ENCODE data around the gene WSCD2.

Gene WSCD2

DNA sequence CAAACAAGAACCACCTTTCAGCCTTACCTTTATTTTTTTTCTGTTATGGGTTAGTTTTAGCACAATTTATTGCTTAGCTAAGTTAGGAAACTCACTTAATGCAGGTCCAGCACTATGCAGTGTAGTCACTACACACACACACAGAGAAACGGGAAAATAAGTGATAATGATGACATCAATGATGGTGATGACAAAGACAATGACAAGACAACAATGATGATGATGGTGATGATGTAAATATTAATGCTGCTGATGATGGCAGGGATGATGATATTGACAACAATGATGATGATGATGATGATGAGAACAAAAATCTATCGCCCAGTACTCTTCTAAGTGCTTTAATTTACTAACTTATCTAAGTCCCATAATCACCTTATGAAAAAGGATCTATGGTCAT is 41.1 kb downstream of the WSCD2 start:
- DNase-seq, result no peak

DNA sequence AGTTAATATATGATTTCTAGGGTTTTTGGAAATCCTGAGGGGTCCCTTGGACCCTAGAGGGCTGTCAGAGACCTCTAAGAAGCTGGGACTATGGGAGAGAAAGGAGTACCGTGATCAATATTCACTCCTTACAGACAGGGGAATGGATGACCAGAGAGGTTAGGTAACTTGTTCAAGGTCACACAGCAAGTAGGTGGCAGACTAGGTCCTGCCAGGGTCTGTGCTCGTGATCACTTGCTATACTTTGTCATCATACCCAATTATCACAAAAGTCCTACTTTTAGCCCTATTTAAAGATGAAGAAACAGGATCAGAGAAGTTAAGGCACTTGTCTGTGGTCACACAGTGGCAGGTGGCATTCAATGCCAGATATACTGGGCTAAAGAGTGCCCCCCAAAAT is 42.9 kb downstream of the WSCD2 start:
- DNase-seq, result no peak

- no peak for DNase-seq
Measured at GRCh38 chr12:108173160-108173559, 44.1 kb downstream of the WSCD2 start.

DNA sequence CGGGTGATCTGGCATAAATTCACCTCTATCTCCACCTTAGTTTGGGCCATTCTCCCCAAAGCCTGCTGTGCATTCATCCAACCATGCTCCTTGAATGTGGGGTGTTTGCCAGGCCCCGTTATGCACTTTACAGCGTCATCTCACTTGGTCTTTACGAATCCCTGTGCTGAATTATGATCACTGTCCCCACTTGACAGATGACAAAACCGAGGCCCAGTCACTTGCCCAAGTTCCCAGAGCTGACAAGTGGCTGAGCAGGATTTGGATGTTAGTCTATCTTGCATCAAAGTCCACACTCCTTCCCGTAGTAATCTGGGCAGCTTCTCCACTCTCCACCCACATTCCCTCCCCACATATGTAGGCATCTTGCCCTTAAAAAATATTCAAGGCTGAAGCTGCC is 44.8 kb downstream of the WSCD2 start:
- no peak for DNase-seq

GRCh38 chr12:108174641-108175040 is 45.6 kb downstream of the WSCD2 start:
- no peak for DNase-seq

DNA sequence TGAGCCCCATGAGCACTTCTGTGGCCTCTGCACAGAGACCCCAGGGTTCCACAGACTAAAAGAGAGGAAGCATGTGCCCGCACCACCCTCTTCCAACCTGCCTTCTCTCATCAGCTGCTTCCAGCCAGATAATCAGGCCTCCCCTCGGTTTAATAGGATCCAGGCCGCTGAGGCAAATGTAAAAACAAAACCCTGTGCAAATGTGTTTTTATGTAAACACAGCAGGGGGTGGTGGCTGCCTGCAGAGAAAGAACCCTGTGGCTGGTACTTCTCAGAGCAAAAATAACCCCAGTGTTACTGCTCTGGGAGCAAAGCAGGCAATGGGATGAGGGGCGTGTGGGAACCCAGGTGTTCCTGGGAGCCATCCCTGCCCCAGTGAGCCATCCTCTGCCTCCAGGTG is 46.2 kb downstream of the WSCD2 start:
- DNase-seq, result no peak

DNA sequence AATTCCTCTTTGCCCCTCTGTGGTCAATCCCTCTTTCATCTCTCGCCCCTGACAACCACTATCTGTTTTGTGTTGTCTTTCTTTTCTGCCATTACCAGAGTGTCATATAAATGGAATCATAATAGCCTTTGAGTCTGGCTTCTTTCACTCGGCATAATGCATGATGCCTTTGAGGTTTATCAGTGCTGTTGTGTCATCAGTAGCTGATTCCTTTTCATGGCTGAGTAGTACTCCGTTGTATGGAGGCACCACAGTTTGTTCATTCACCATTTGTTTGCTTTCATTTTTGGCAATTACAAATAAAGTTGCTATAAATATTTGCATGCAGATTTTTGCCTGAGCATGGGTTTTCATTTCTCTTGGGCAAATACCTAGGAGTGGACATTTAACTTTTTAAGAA is 47.2 kb downstream of the WSCD2 start:
- no peak for DNase-seq

DNA sequence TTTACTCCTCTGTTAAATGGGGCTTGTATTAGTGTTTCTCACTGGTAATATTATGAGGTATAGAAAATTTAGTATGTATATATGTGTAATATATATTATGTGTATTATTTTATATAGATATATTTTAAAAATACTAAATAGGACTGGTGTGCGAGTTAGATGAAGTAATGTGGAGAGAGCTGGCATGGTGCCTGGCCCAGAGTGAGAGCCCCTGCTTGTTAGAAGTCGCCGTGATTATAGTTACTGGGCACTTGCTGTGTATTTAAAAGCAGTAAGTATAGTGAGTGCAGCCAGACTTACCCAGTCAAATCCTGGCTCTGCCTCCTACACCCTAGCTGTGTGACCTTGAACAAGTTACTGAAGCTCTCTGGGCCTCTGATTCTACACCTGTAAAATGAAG is 48.0 kb downstream of the WSCD2 start:
- DNase-seq, result no peak

DNA sequence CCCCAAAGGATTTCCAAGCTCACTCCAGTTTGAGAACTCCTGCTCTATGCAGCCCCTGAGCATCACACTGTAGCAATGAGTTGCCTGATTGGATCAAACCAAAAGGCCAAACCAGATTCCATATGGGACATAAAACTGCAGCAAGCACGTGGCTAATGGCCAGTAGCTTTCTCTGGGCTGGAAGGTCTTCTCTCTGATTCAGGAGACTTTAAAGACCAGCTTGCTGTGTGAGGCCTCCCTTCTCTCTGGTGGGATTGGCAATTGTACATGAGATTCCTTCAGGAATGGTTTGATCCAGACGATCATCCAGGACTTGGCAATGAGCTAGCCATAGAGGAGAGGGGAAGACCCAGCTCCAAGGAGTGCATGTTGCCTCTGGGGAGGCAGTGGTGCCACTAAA is 50.2 kb downstream of the WSCD2 start:
- no peak for DNase-seq

DNA sequence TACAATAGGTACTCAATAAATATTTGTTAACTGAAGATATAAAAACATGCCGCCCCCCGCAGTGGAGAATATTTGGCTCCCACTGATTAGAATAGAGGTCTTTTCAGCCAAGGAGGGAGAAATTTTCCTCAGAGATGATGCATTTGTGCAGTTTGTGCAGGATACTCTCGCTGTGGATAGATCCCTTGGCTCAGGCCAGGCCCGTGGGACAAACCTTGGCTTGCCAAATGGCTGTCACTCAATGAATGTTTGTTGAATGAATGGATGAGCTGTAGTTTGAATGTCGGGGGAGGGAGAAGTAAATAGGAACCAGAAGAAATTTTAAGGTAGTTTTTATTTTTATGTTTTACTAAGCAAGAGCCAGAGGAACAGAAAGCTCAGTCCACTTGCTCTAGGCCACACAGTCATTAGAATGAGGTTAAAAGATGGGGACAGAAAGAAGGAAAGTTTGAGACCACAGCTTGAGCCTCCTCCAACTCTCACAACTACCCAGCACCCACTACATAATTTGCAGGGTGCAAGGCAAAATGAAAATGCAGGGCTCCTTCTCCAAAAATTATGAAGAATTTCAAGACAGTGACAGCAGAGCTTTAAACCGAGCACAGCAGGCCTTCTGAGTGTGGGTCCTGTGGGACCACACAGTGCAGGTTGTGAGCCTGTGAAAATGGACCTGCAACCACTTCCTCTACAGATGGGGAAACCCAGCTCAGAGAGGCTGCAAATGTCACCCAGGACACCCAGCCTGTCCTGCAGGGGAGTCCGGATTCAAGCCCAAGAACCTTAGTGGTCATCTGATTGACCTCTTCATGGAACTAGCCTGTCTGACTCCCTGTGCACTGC is 51.4 kb downstream of the WSCD2 start:
- DNase-seq, result no peak

GRCh38 chr12:108181095-108181454 is 52.0 kb downstream of the WSCD2 start:
- DNase-seq, result no peak

- no peak for DNase-seq
Measured at GRCh38 chr12:108182096-108182495, 53.0 kb downstream of the WSCD2 start.

DNA sequence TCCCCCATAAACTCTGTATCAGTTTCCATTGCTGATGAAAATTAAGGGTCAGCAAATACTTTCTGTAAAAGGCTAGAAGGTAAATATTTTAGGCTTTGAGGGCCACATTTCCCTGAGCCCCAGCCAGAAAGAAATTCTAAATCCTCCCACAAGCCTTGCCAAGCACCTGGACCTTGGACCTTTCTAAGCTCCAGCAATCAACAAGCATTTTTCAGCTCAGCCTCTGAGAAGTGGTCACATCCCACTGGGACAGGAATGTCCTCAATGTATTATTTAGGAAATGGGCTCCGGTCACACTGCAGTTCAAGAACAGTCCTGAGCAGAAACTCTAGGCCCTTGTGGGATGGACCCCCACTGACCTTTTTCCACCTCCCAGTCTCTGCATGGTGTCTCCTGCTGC is 55.9 kb downstream of the WSCD2 start:
- no peak for DNase-seq

DNA sequence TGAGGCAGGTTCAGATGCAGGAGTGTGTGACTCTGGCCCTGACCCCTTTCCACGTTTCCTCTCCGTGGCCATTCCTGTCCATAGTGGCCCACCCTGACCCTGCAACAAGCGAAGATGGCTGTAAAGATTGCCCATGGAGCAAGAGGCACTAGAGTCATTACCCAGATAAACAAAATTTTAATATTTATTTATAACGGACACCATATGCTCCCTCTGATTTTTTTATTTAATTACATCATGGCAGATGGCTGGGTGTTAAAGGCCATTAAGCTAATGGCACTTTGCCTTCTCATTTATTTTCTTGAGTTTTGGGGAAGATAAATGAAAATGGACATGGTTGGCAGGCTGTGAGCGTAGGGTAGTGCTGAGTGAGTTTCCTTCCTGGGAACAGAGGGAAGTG is 58.7 kb downstream of the WSCD2 start:
- no peak for DNase-seq

DNA sequence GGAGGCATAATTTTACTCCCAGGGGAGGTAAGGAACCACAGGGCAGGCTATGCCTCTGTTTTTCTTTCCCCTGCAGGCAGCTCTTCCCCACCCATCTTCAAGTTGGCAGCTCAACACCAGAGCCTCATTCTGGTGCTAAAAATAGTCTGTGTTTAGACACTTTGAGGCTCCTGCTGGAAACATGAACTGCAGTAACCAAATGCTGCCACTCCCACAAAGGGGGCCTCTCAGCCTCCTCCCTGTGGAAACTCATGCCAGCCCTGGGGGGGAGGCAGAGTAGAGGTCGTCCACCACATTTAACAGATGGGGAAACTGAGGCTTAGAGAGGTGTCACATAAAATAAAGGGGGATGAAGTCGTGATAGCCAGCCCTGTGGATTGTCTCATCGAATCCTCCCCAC is 61.4 kb downstream of the WSCD2 start:
- DNase-seq, result no peak

GRCh38 chr12:108191086-108191485 is 62.0 kb downstream of the WSCD2 start:
- DNase-seq, result no peak

GRCh38 chr12:108191938-108192337 is 62.9 kb downstream of the WSCD2 start:
- no peak for DNase-seq

GRCh38 chr12:108193493-108193892 is 64.4 kb downstream of the WSCD2 start:
- no peak for DNase-seq

DNA sequence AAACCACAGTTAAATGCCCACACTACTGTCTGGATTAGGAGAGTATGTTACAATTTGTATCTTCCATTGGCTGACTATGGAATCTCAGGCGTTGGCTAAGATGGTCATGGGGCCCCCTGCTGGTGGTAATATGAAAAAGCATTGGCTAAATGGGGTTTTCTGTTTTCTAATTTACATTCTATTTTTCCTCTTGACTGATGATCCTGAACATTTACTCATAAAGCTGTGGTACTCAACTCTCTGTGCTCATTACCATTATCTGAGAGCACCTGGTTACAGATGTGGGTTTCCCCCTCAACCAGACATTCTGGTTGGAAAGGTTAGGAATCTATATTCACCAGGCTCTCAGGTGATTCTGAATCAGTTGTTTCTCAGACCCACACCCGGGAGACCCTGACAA is 64.8 kb downstream of the WSCD2 start:
- no peak for DNase-seq

- no peak for DNase-seq
Measured at GRCh38 chr12:108194585-108194984, 65.5 kb downstream of the WSCD2 start.

GRCh38 chr12:108196319-108196718 is 67.2 kb downstream of the WSCD2 start:
- no peak for DNase-seq

DNA sequence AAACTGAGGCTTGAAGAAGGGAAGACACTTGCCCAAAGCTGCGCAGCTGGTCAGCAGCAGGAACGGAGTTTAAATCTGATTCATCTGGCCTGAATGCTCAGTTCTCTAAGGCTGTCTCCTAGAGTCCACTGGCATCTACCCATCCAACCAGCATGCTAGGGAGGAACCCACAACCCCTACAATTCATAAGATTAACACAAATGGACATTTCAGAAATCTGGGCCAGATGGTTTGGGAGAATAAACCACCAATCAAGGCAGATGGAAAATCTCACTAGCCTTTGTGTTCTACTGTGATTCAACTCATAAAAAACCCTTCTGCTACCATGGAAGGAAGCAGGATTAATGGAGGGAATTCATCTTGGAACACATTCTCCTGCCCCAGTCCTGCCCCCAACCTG is 67.8 kb downstream of the WSCD2 start:
- no peak for DNase-seq

DNA sequence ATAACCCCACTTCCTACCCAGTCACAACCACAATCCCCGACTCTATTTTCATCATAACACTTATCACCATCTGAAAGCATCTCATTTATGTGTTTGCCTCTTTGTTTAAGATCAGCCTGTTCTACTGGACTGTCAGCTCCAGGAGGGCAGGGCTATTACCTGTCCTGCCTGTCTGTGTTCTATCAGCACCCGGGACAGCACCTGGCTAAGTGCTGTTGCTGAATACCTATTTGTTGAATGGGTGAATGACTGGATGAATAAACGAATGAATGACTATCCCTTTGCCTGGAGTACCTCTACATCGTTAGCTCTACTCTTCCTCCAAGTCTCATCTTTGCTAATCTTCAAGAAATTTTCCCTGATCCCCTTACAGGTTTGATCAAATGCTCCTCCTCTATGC is 69.0 kb downstream of the WSCD2 start:
- no peak for DNase-seq

- DNase-seq, result no peak
Measured at GRCh38 chr12:108199106-108199505, 70.0 kb downstream of the WSCD2 start.

- DNase-seq, result no peak
Measured at GRCh38 chr12:108201808-108202207, 72.7 kb downstream of the WSCD2 start.
